ENCODE results near the gene KIF11. TPM values are rescaled to one million over a fixed set of nuclear protein-coding genes. Genes with fewer than 3 reads are reported as not detected.
"Not testable (repeated sequence)": the region's sequence is repeated elsewhere in the genome, so short reads cannot be mapped to it uniquely, and the experiment has no call there.

KIF11 gene
- total RNA-seq, 6 donors from 2014 or later = under 0.01 to 2.4 (median 1.6) TPM

- H3K27ac ChIP-seq = peak overlapping the region; percentile 90 to 97 (median 93)
- peak overlapping the region; percentile 72 to 83 (median 80) for H3K4me3 ChIP-seq
- no peaks in the 10 kb centered on the region for H3K9me3 ChIP-seq
- 1 to 3% methylated on average over 13 to 49 of the region's 56 CpGs for WGBS, 2 donors
- DNase-seq (peak in 1 of 2 donors; percentile 48), ATAC-seq (ENCODE audit: low FRiP score in 2 of 2) (peak in 1 of 2 donors; percentile 36)
- H3K36me3 ChIP-seq = peaks cover 0 to 4% (median 0%) of the 10 kb centered on the region in 4 donors
- H3K4me1 ChIP-seq = peaks cover 16 to 26% (median 23%) of the 10 kb centered on the region in 4 donors
- TF ChIP-seq EP300 (IDR thresholded peaks at IDR 0.05) (no peak), CTCF (IDR thresholded peaks at IDR 0.05) (peak in 3 of 6 experiments; percentile 17 to 43 (median 26)), POLR2A (IDR thresholded peaks at IDR 0.05) (peak in 1 of 4 donors; percentile 13)
- H3K27me3 ChIP-seq = no peaks in the 10 kb centered on the region
These were observed 19.7 kb upstream of the KIF11 start for GRCh38 chr10:92573091-92573797.

GRCh38 chr10:92573798-92574547, 19.0 kb upstream of the KIF11 start, which contains the start of gene IDE:
Gene IDE (minus strand): TSS chr10:92574093. CDS start chr10:92574019, 74 bp downstream.
- H3K36me3 ChIP-seq = no peaks in the 10 kb centered on the region
- H3K4me3 ChIP-seq = peak within 1 kb of the TSS; percentile 72 to 83 (median 80)
- H3K4me1 ChIP-seq = peaks cover 16 to 26% (median 23%) of the 10 kb centered on the region in 4 donors
- no peaks in the 10 kb centered on the region for H3K9me3 ChIP-seq
- 0 to 2% methylated on average over 21 to 48 of the region's 80 CpGs for WGBS, 2 donors
- TF ChIP-seq EP300 (IDR thresholded peaks at IDR 0.05) (no peak), POLR2A (IDR thresholded peaks at IDR 0.05) (peak in 2 of 4 donors; percentile 42 to 76), CTCF (IDR thresholded peaks at IDR 0.05) (peak; percentile 56 to 88 (median 86)), POLR2AphosphoS5 (IDR thresholded peaks at IDR 0.05) (peak in 1 of 2 donors; percentile 77)
- ATAC-seq (ENCODE audit: low FRiP score in 2 of 2) (peak; percentile 96), DNase-seq (peak; percentile 89 to 98)
- H3K27ac ChIP-seq = peak within 1 kb of the TSS; percentile 90 to 97 (median 93)
- no peaks in the 10 kb centered on the region for H3K27me3 ChIP-seq

GRCh38 chr10:92574548-92575261, 18.2 kb upstream of the KIF11 start:
- no peaks in the 10 kb centered on the region for H3K27me3 ChIP-seq
- no peaks in the 10 kb centered on the region for H3K9me3 ChIP-seq
- WGBS, 2 donors = 8 to 14% methylated on average over 21 to 22 of the region's 22 CpGs
- H3K27ac ChIP-seq = peak overlapping the region; percentile 90 to 97 (median 93)
- ATAC-seq (ENCODE audit: low FRiP score in 2 of 2) = peak in 1 of 2 donors; percentile 10
- H3K4me3 ChIP-seq = peak overlapping the region; percentile 72 to 83 (median 80)
- no peak for DNase-seq
- peaks cover 16 to 26% (median 23%) of the 10 kb centered on the region in 4 donors for H3K4me1 ChIP-seq
- TF ChIP-seq POLR2AphosphoS5 (IDR thresholded peaks at IDR 0.05) = no peak
- no peak for TF ChIP-seq EP300 (IDR thresholded peaks at IDR 0.05)
- TF ChIP-seq POLR2A (IDR thresholded peaks at IDR 0.05) = no peak
- no peak for TF ChIP-seq CTCF (IDR thresholded peaks at IDR 0.05)
- no peaks in the 10 kb centered on the region for H3K36me3 ChIP-seq

DNA sequence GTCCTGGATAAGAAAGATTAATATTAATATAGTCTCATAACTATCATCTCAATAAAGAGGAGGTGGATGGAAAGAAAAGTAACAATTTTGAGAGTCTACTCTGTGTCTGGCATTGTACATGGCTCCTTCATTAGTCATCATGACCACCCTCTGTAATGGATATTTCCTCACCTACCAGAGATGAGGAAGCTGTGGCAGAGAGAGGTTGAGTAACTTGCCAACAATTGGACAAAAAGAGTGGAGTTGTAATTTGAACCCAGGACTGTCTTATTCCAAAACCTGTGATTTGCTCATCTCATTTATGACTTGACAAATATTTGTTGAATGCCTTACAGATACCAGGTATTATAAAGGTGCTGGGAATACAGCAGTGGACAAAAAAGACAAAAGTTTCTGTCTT, 17.0 kb upstream of the KIF11 start:
- H3K36me3 ChIP-seq = no peaks in the 10 kb centered on the region
- no peaks in the 10 kb centered on the region for H3K9me3 ChIP-seq
- DNase-seq = no peak
- H3K27ac ChIP-seq = peak overlapping the region in 1 of 4 donors; percentile 4
- no peak for ATAC-seq (ENCODE audit: low FRiP score in 2 of 2)
- peaks cover 16 to 26% (median 23%) of the 10 kb centered on the region in 4 donors for H3K4me1 ChIP-seq
- no peak overlapping the region for H3K4me3 ChIP-seq
- H3K27me3 ChIP-seq = no peaks in the 10 kb centered on the region
- TF ChIP-seq POLR2AphosphoS5 (IDR thresholded peaks at IDR 0.05) (no peak), CTCF (IDR thresholded peaks at IDR 0.05) (no peak), EP300 (IDR thresholded peaks at IDR 0.05) (no peak), POLR2A (IDR thresholded peaks at IDR 0.05) (no peak)

DNA sequence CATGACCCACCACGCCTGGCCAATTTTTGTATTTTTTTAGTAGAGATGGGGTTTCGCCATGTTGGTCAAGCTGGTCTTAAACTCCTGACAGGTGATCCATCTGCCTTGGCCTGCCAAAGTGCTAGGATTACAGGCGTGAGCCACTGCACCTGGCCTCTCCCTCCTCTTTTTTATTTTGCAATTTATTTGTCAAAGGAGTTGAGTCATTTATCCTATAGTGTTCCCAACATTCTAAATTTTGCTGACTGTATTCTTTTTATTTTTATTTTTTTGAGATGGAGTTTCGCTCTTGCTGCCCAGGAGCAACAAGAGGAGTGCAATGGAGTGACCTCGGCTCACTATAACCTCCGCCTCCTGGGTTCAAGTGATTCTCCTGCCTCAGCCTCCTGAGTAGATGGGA, 10.6 kb upstream of the KIF11 start:
- not testable (repeated sequence) for H3K9me3 ChIP-seq; DNase-seq; H3K4me1 ChIP-seq; H3K27ac ChIP-seq; H3K36me3 ChIP-seq; H3K27me3 ChIP-seq; H3K4me3 ChIP-seq; ATAC-seq (ENCODE audit: low FRiP score in 2 of 2)
- 96 to 97% methylated on average over 6 of the region's 6 CpGs for WGBS, 2 donors

Measured in upper lobe of left lung (tissue), 6 donors.